ENCODE measurements around the gene KCNK18. TPM values are rescaled to one million over a fixed set of nuclear protein-coding genes. Genes with fewer than 3 reads are reported as not detected.

KCNK18 gene
- total and polyA plus RNA-seq, 2 experiments from 2014 or later = not detected

- Histone ChIP-seq H3K27ac (ENCODE audit: low read depth) (no peak overlapping the region), H2AFZ (no peak overlapping the region), H3K79me2 (replicated peaks; ENCODE audit: insufficient read depth) (no peaks in the 10 kb centered on the region), H3K27me3 (ENCODE audit: insufficient read depth) (no peaks in the 10 kb centered on the region), H3K36me3 (ENCODE audit: insufficient read depth) (no peaks in the 10 kb centered on the region), H4K20me1 (replicated peaks; ENCODE audit: insufficient read depth) (no peaks in the 10 kb centered on the region), H3K4me2 (no peak overlapping the region), H3F3A (replicated peaks; ENCODE audit: low read depth) (no peaks in the 10 kb centered on the region), H3K4me3 (no peak overlapping the region), H3K4me1 (ENCODE audit: insufficient read depth) (no peaks in the 10 kb centered on the region; the same call in 1 of the 2 replicates), H3K9me2 (ENCODE audit: insufficient read depth) (no peaks in the 10 kb centered on the region)
- no peaks in the 10 kb centered on the region; the same call in 2 of the 3 replicates for H3K9me3 Mint-ChIP-seq
- H3K27me3 Mint-ChIP-seq (ENCODE audit: insufficient read depth, low read depth, poor library complexity) = peaks cover 6% of the 10 kb centered on the region
- H3K36me3 Mint-ChIP-seq (ENCODE audit: low read depth) = no peaks in the 10 kb centered on the region
- peaks cover 2% of the 10 kb centered on the region; the same call in 1 of the 3 replicates for H3K4me1 Mint-ChIP-seq
- no peak overlapping the region for H3K4me3 Mint-ChIP-seq
- TF ChIP-seq EZH2phosphoT487 (IDR thresholded peaks at IDR 0.05; ENCODE audit: unreplicated experiment) = no peak
- no peak for TF ChIP-seq ZNF114 (CRISPR knock-in tag; IDR thresholded peaks at IDR 0.05)
- TF ChIP-seq ZNF331 (CRISPR knock-in tag; IDR thresholded peaks at IDR 0.05; ENCODE audit: low read depth) = no peak
- no peak for DNase-seq (ENCODE audit: low spot score)
- no peak overlapping the region for H3K27ac Mint-ChIP-seq
- no peak for ATAC-seq
Observed at GRCh38 chr10:117204316-117204715, 7.0 kb downstream of the KCNK18 start.

- TF ChIP-seq ZNF331 (CRISPR knock-in tag; IDR thresholded peaks at IDR 0.05; ENCODE audit: low read depth) = no peak
- no peak for TF ChIP-seq EZH2phosphoT487 (IDR thresholded peaks at IDR 0.05; ENCODE audit: unreplicated experiment)
- H3K27me3 Mint-ChIP-seq (ENCODE audit: insufficient read depth, low read depth, poor library complexity) = peaks cover 21% of the 10 kb centered on the region
- H3K4me3 Mint-ChIP-seq = no peak overlapping the region
- no peaks in the 10 kb centered on the region; the same call in 1 of the 2 replicates for H3K9me2 ChIP-seq (ENCODE audit: insufficient read depth)
- H3K27me3 ChIP-seq (ENCODE audit: insufficient read depth) = peaks cover 28% of the 10 kb centered on the region
- no peaks in the 10 kb centered on the region for H3K36me3 ChIP-seq (ENCODE audit: insufficient read depth)
- H3K9me3 Mint-ChIP-seq = peaks cover 15% of the 10 kb centered on the region; the same call in 2 of the 3 replicates
- H3K27ac Mint-ChIP-seq = no peak overlapping the region
- H3K27ac ChIP-seq (ENCODE audit: low read depth) = no peak overlapping the region
- H2AFZ ChIP-seq = no peak overlapping the region
- no peaks in the 10 kb centered on the region for H3F3A ChIP-seq (replicated peaks; ENCODE audit: low read depth)
- H4K20me1 ChIP-seq (replicated peaks; ENCODE audit: insufficient read depth) = no peaks in the 10 kb centered on the region
- H3K79me2 ChIP-seq (replicated peaks; ENCODE audit: insufficient read depth) = no peaks in the 10 kb centered on the region
- ATAC-seq (no peak), DNase-seq (ENCODE audit: low spot score) (no peak)
- no peaks in the 10 kb centered on the region for H3K4me1 ChIP-seq (ENCODE audit: insufficient read depth)
- no peak overlapping the region for H3K4me3 ChIP-seq
- no peak overlapping the region for H3K4me2 ChIP-seq
- H3K36me3 Mint-ChIP-seq (ENCODE audit: low read depth) = no peaks in the 10 kb centered on the region
- H3K4me1 Mint-ChIP-seq = no peaks in the 10 kb centered on the region; the same call in 2 of the 3 replicates
Observed at GRCh38 chr10:117212176-117212575, 14.9 kb downstream of the KCNK18 start.

- Histone ChIP-seq H3K4me2 (no peak overlapping the region), H4K20me1 (replicated peaks; ENCODE audit: insufficient read depth) (no peaks in the 10 kb centered on the region), H3K79me2 (replicated peaks; ENCODE audit: insufficient read depth) (no peaks in the 10 kb centered on the region), H3K4me1 (ENCODE audit: insufficient read depth) (no peaks in the 10 kb centered on the region; the same call in 1 of the 2 replicates), H3K27me3 (ENCODE audit: insufficient read depth) (peaks cover 41% of the 10 kb centered on the region), H3F3A (replicated peaks; ENCODE audit: low read depth) (0 out of 2 replicates have a peak, but pooled peaks cover 3% of the 10 kb centered on the region), H3K36me3 (ENCODE audit: insufficient read depth) (no peaks in the 10 kb centered on the region), H3K9me2 (ENCODE audit: insufficient read depth) (no peaks in the 10 kb centered on the region; the same call in 1 of the 2 replicates), H3K4me3 (no peak overlapping the region), H2AFZ (no peak overlapping the region), H3K27ac (ENCODE audit: low read depth) (no peak overlapping the region)
- no peak for DNase-seq (ENCODE audit: low spot score)
- Mint-ChIP-seq H3K36me3 (ENCODE audit: low read depth) (no peaks in the 10 kb centered on the region), H3K27ac (no peak overlapping the region), H3K27me3 (ENCODE audit: insufficient read depth, low read depth, poor library complexity) (peaks cover 33% of the 10 kb centered on the region), H3K4me1 (peaks cover 6% of the 10 kb centered on the region; the same call in 2 of the 3 replicates), H3K9me3 (peaks cover 15% of the 10 kb centered on the region; the same call in 2 of the 3 replicates), H3K4me3 (no peak overlapping the region)
- no peak for ATAC-seq
- TF ChIP-seq EZH2 (IDR thresholded peaks at IDR 0.05; ENCODE audit: low read depth, unreplicated experiment) (no peak), EZH2phosphoT487 (IDR thresholded peaks at IDR 0.05; ENCODE audit: unreplicated experiment) (no peak), CTCF (conservative IDR thresholded peaks at IDR 0.05; ENCODE audit: low read depth in 2 of 2) (no peak), JUNB (IDR thresholded peaks at IDR 0.05; ENCODE audit: unreplicated experiment) (no peak), REST (IDR thresholded peaks at IDR 0.05; ENCODE audit: unreplicated experiment) (no peak), ZNF331 (CRISPR knock-in tag; IDR thresholded peaks at IDR 0.05; ENCODE audit: low read depth) (no peak), CREB1 (CRISPR knock-in tag; IDR thresholded peaks at IDR 0.05; ENCODE audit: low read depth) (no peak)
Observed at GRCh38 chr10:117214401-117214800, 17.1 kb downstream of the KCNK18 start.
